Measurements from ENCODE around the gene TMEM63A. TPM values are rescaled to one million over a fixed set of nuclear protein-coding genes. Genes with fewer than 3 reads are reported as not detected.

Gene TMEM63A
- total RNA-seq, 1 experiment from 2014 or later = 31.4 TPM

DNA sequence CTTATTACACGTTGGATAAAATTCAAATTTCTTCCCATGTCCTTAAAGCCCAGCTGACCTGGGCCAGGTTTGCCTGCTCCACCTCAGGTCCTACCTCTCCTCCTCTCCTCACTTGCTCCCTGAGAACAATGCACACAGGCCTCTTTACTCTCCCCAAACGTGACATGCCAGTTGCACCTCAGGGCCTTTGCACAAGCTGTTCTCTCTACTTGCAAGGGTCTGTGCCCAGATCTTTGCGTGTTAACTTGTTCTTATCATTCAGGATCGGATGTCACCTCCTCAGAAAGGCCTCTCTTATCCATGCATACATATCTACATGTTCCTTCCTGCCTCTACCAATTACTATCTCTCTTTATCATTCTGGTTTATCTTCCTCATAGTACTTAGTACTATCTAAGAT lies 21.4 kb upstream of the TMEM63A start:
- ATAC-seq (no peak), DNase-seq (ENCODE audit: low read depth, low spot score) (no peak)
- ChIA-PET POLR2A (no interaction called here), CTCF (no interaction called here)
- in situ Hi-C loops (cut with HindIII; ENCODE audit: low pct_unique_long_range_greater_than_20kb, low sequenced_read_pairs) (no loop called here), intact Hi-C loops (cut with micrococcal nuclease; ENCODE audit: unreplicated experiment) (no loop called here)
- no peak overlapping the region for H3K4me3 ChIP-seq (ENCODE audit: low read depth in 2 of 2, low read length in 2 of 2)
- H3K27ac ChIP-seq (ENCODE audit: low read length) = no peak overlapping the region
- no peaks in the 10 kb centered on the region for H3K9me3 ChIP-seq (ENCODE audit: control insufficient read depth, insufficient read depth, low read depth, low read length)
- H3K27me3 ChIP-seq (ENCODE audit: control insufficient read depth, insufficient read depth, low read length) = no peaks in the 10 kb centered on the region
- no peaks in the 10 kb centered on the region for H3K4me1 ChIP-seq (ENCODE audit: control insufficient read depth, insufficient read depth, low read length)
- TF ChIP-seq, protein P1, sequence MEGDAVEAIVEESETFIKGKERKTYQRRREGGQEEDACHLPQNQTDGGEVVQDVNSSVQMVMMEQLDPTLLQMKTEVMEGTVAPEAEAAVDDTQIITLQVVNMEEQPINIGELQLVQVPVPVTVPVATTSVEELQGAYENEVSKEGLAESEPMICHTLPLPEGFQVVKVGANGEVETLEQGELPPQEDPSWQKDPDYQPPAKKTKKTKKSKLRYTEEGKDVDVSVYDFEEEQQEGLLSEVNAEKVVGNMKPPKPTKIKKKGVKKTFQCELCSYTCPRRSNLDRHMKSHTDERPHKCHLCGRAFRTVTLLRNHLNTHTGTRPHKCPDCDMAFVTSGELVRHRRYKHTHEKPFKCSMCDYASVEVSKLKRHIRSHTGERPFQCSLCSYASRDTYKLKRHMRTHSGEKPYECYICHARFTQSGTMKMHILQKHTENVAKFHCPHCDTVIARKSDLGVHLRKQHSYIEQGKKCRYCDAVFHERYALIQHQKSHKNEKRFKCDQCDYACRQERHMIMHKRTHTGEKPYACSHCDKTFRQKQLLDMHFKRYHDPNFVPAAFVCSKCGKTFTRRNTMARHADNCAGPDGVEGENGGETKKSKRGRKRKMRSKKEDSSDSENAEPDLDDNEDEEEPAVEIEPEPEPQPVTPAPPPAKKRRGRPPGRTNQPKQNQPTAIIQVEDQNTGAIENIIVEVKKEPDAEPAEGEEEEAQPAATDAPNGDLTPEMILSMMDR (IDR thresholded peaks at IDR 0.05) = no peak
- TF ChIP-seq TCF7L2 (IDR thresholded peaks at IDR 0.05; ENCODE audit: low read depth, low read length) (no peak), SIN3A (IDR thresholded peaks at IDR 0.05; ENCODE audit: borderline replicate concordance, insufficient read depth, low read depth, low read length) (no peak), REST (IDR thresholded peaks at IDR 0.05; ENCODE audit: insufficient read depth in 1 of 2, low read depth in 2 of 2, low read length in 1 of 2) (no peak), POLR2AphosphoS5 (IDR thresholded peaks at IDR 0.05; ENCODE audit: low read depth, low read length) (no peak)
- H3K36me3 ChIP-seq (ENCODE audit: control insufficient read depth, insufficient read depth, low read length) = no peaks in the 10 kb centered on the region
- BruUV-seq (replicated peaks) = no TSS peak

DNA sequence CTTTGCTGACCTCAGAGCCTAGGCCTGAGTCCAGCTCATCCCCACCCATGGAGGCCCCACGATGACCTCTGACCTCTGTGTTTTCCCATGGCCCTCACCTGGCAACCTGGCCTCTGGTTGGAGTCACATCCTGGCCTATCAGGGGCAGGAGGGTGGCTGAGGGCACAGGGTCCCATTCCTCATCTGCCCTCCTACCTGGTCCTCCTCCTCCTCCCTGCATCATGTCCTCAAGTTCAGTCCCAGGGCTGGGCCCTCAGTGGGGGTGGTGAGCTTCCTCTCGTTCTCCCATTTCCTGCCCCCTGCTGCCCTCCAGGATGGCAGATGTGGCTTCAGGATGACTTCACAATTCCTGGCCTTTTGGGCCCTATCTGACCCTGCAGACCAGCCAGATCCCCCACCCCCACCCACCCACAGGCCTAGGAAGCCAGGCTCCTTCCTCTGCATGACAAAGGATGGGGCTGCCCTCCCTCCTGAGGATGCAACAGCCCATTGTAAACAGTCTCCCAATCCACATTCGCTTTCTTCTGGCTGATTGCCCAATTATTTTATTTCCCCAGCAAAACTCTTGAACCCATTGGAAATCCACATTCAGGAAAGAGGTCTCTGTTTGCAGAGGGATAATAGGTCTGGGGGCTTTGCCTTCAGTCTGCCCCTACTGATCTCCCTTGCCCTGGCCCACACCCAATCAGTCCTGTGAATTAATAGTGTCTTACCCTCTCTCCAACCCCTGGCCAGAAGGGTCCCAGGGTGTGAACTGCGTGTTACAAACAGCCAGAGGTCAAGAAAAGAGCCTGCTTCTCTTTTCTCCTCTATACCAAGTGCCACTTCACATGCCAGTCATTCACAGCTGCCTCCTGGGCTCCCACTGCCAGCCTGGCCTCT lies 17.1 kb upstream of the TMEM63A start:
- H3K36me3 ChIP-seq (ENCODE audit: control insufficient read depth, insufficient read depth, low read length) = no peaks in the 10 kb centered on the region
- no TSS peak for BruUV-seq (replicated peaks)
- TF ChIP-seq, protein P1 (IDR thresholded peaks at IDR 0.05) = no peak
- TF ChIP-seq SIN3A (IDR thresholded peaks at IDR 0.05; ENCODE audit: borderline replicate concordance, insufficient read depth, low read depth, low read length) (no peak), POLR2AphosphoS5 (IDR thresholded peaks at IDR 0.05; ENCODE audit: low read depth, low read length) (no peak), TCF7L2 (IDR thresholded peaks at IDR 0.05; ENCODE audit: low read depth, low read length) (no peak)
- no peak overlapping the region for H3K27ac ChIP-seq (ENCODE audit: low read length)
- ATAC-seq (no peak), DNase-seq (ENCODE audit: low read depth, low spot score) (no peak)
- H3K4me1 ChIP-seq (ENCODE audit: control insufficient read depth, insufficient read depth, low read length) = peaks cover 5% of the 10 kb centered on the region
- no peaks in the 10 kb centered on the region for H3K27me3 ChIP-seq (ENCODE audit: control insufficient read depth, insufficient read depth, low read length)
- CTCF ChIA-PET = interaction anchor here (0.6 kb wide), 1 partner anchor 426 kb away, joined by 3 read pairs; no protein-coding TSS in a partner anchor
- H3K4me3 ChIP-seq (ENCODE audit: low read depth in 2 of 2, low read length in 2 of 2) = no peak overlapping the region
- in situ Hi-C loops (cut with HindIII; ENCODE audit: low pct_unique_long_range_greater_than_20kb, low sequenced_read_pairs) = no loop called here
- POLR2A ChIA-PET = no interaction called here
- no peaks in the 10 kb centered on the region for H3K9me3 ChIP-seq (ENCODE audit: control insufficient read depth, insufficient read depth, low read depth, low read length)
- intact Hi-C loops (cut with micrococcal nuclease; ENCODE audit: unreplicated experiment) = no loop called here

Data from Panc1 (cell line).